KBM-7 (cell line): ENCODE measurements around the gene YAP1.

Experiments
- DNase-seq: peaks from one replicate; pipeline ENCODE4 v3.0.0-alpha.2; 2015
- in situ Hi-C: fragments of 300-500 bp; cut with MboI; formaldehyde crosslinking; loops from 2 replicates; pipeline ENCODE4 v1.14.3; 2020; ENCODE audit warnings: low sequenced_read_pairs, low pct_unique_long_range_greater_than_20kb, mixed read lengths

The YAP1 gene

GRCh38 chr11:102109896-102110760 is at the start of gene YAP1:
Gene YAP1 (plus strand): TSS chr11:102110447. CDS start chr11:102110849, 402 bp downstream.
- in situ Hi-C loops = no loop called here
- peak; percentile 76 for DNase-seq

GRCh38 chr11:102061276-102061675 is 49.0 kb upstream of the YAP1 start:
- DNase-seq = no peak
- in situ Hi-C loops = no loop called here

DNA sequence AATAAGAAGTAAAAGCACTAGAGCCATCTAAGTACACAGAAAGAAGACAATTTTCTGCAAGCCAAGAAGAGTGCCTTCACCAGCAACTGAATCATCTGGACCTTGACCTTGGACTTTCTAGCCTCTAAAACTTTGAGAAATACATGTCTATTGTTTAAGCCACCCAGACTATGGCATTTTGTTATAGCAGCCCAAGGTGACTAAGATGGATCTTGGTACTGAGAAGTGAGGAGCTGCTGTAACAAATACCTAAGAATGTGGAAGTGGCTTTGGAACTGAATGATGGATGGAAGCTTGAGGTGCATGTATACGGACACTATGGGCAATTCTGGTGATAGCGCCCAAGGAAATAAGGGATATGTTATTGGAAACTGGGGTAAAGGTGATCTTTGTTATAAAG is 48.1 kb upstream of the YAP1 start:
- no peak for DNase-seq
- in situ Hi-C loops = no loop called here

GRCh38 chr11:102064316-102064715 is 45.9 kb upstream of the YAP1 start:
- DNase-seq = no peak
- in situ Hi-C loops = no loop called here

- in situ Hi-C loops = no loop called here
- DNase-seq = no peak
Observed at GRCh38 chr11:102070766-102071165, 39.5 kb upstream of the YAP1 start.

DNA sequence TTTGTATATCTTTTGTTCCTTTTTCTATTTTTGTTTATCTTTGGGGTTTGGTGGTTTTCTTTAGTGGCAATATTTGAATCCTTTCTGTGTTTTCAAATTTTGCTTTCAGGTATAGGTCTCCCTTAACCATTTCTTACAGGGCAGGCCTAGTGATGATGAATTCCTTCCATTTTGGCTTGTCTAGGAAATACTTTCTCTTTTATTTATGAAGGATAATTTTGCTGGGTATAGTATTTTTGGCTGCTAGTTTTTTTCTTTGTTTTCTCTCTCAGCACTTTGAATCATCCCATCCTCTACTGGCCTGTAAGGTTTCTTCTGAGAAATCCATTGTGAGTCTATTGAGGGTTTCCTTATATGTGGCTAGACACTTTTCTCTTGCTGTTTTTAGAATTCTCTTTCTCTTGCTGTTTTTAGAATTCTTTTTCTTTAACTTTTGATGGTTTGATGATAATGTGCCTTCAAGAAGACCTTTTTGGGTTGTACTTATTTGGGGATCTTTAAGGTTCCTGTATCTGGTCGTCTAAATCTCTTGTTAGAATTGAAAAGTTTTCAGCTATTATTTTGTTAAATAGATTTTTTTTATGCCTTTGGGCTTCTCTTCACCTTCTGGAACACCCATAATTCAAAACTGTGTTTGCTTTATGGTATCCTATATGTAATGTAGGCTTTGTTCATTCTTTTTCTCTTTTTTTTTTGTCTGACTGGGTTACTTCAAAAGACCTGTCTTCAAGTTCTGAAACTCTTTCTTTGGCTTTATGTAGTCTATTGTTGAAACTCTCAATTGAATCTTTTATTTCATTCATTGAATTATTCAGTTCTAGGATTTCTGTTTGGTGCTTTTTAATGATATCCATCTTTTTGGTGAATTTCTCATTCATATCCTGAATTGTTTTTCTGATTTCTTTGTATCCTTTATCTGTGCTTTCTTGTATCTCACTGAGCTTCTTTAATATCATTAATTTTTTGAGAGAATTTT is 38.5 kb upstream of the YAP1 start:
- in situ Hi-C loops = no loop called here
- no peak for DNase-seq

- DNase-seq = no peak
- in situ Hi-C loops = no loop called here
Observed at GRCh38 chr11:102073253-102073652, 37.0 kb upstream of the YAP1 start.

DNA sequence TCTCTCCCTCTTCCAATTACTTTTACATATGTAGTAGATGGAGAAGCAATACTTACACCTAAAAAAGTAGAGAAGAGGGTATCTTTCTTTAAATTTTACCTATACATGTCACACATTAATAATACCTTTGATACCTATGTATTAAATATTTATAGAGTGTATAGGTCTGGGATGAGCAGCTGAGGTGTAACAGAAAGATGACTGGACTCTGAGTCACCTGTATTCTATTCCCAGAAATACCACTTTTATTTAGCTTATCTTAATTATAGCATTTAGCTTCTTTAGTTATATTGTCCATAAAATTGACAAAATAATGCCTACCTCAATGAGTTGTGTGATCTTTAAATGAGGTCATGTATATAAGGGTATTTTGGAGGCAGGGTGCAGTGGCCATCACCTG is 30.6 kb upstream of the YAP1 start:
- DNase-seq = no peak
- in situ Hi-C loops = no loop called here

DNA sequence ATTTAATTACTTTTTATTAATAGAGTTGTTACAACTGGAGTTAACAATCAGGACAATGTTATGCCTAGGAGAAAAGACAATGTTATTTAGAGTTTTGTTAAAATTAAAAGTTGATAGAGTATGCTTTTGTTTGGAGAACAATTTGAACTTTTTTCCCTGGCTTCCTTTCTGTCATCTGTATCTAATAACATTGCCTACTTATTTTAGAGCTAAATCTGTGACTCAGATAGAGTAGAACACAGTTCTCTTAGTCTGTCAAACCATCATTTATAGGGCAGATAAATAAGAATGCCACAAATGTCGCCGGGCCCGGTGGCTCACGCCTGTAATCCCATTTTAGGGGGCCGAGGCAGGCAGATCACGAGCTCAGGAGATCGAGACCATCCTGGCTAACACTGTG is 28.9 kb upstream of the YAP1 start:
- DNase-seq = no peak

DNA sequence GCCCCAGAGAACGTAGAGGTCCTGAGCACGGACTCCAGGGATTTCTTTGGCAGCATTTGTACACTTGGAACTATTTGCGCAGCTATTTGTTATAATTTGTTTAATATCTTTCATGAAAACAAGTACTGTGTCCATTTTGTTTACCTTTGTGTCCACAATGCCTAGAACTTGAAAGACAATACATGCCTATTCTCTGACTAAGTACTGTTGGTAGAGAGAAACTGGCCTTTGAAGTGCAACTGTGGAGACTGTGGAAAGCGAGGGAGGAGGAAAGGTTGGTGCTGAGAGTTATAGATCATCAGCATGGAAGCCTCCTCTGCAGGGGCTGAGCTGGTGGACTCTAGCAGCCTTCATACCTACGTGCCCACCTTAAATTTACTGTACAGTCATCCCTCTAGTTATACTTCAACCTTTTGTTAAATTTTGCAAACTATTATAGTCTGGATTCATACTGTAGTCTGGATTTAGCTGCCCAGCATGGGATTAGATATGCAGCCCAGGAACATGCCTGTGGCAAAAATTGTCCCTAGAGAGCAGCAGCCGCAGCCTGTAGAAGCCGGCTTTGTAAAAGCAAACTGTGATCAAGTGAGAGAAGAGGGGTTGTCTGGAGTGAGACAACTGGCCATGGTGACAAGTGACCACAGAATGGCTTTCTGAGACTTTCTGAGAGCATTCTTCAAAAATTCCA is 24.2 kb upstream of the YAP1 start:
- in situ Hi-C loops = no loop called here
- DNase-seq = no peak

More for the DNA sequence above, 28.9 kb upstream of the YAP1 start:
- in situ Hi-C loops = no loop called here

GRCh38 chr11:102097186-102097585 is 13.1 kb upstream of the YAP1 start:
- DNase-seq = no peak
- in situ Hi-C loops = no loop called here

- no peak for DNase-seq
- in situ Hi-C loops = no loop called here
Observed at GRCh38 chr11:102099755-102100154, 10.5 kb upstream of the YAP1 start.

DNA sequence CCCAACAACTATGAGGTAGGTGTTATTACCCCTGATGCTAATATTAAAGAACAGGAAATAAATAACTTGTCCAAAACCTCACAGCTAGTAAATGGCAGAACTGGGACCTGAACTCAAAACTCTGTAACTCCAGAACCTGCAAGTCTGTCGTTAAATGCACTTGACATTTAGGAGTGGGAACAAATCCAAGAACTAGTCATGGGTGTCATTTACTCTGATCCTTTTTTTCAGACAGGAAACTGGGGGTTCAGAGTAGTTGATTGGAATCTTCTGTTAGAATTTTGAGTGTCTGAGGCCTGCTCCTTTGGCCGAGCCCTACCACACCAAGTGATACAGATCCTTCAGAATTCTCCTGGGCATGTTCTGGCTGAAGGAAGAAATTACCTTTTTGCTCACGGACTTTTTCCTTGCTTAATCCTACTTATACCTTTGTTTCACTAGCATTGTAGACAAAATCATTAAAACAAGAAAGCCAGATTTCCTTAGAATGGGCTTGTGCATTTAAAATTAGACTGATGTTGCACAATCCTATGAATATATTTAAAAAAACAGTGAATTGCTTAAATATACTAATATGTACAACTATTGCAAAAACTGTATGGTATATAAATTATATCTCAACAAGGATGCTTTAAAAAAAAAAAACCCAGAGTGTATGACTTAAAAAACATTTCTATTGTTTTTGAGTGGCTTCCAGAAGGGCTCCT is 1.4 kb upstream of the YAP1 start:
- no peak for DNase-seq
- in situ Hi-C loops = no loop called here

DNA sequence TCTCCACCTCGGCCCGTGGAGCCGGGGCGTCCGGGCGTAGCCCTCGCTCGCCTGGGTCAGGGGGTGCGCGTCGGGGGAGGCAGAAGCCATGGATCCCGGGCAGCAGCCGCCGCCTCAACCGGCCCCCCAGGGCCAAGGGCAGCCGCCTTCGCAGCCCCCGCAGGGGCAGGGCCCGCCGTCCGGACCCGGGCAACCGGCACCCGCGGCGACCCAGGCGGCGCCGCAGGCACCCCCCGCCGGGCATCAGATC is 439 bp downstream of the YAP1 start:
- in situ Hi-C loops = no loop called here
- no peak for DNase-seq

DNA sequence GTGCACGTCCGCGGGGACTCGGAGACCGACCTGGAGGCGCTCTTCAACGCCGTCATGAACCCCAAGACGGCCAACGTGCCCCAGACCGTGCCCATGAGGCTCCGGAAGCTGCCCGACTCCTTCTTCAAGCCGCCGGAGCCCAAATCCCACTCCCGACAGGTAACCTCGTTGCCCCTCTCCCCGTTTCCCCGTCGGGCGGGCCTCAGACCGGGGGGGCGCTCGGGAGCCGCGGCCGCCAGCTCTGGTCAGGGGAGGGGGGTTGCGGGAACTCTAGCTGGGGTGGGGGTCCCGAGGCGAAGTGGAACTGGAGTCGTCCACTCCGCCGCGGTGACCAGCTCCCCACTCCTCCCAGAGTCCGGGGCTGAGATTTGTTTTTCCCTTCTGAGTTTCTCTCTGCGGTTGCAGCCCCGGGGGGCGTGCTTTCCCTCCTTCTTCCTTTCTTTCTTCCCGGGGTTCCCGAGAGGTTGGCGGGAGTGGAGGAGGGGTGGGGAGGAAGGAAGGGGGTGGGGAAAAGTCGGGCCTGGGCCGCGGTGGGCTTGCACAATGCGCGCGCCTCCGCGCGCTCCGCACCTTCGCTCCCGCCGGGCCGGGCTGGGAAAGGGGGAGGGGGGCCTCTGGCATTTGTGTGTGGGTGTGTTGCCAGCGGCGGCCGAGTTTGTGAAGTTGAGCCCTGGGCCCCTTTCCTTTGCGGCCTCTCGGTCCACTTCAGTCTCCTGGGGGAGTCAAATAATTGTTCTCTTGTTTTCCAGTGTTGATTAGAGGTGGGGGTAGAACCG is 952 bp downstream of the YAP1 start:
- in situ Hi-C loops = no loop called here
- DNase-seq = no peak

DNA sequence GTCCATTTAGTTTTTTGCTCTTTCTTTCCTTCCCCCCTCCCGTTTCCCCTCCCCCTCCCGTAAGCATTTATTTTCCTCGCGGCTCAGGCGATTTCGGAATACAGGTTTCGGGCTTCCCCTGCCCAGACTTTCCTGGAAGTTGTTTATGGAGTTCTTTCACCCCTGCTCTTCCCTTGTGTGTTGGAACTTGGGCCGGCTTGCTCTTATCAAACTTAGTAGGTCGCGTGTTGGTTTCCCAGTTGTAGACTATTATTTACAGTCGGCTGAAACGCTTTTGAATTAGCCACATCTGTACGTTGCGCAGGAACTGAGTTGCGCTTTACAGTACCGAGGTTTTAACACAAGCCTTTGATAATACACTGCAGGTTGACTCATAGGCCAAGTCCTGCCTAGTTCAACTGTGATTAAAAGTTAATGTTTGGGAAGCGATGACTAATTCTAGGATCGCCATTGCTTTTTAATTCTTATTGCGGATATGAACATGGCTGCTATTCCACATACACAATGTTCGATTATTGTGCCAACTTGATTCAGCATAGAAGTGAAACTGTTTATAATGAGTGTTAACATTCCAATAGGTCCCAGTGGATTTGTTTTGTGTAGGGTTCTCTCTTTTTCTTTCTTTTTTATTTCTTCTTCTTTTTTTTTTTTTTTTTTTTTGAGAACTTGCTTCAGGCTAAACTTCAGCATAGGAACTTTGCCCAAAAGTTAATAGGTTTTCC is 1.7 kb downstream of the YAP1 start:
- no peak for DNase-seq
- in situ Hi-C loops = no loop called here

DNA sequence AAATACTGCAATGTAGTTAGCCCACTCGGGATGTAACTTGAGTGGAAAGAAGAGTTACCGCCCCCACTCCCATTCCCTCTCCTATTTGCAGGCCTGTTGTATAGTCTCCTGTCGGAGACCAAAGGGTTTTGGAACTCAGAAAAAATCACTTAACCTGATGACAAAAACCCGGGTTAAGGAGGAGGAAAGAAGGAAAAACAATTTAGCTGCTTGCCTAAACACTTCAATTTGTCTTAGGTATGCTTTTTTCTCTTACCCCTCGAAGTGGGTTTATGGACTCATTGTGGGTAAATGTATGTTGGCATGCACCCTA is 2.2 kb downstream of the YAP1 start:
- DNase-seq = no peak
- in situ Hi-C loops = no loop called here

GRCh38 chr11:102114032-102114431 is 3.8 kb downstream of the YAP1 start:
- no peak for DNase-seq
- in situ Hi-C loops = no loop called here
